T follicular helper cell (primary cell): ENCODE measurements around the gene ALG8.
"Not testable (repeated sequence)": the region's sequence is repeated elsewhere in the genome, so short reads cannot be mapped to it uniquely, and the experiment has no call there.

Source experiments
- DNase-seq: peaks from one replicate; pipeline ENCODE4 v3.0.0-alpha.2; 2020; ENCODE audit warnings: low read depth

ALG8 gene

DNA sequence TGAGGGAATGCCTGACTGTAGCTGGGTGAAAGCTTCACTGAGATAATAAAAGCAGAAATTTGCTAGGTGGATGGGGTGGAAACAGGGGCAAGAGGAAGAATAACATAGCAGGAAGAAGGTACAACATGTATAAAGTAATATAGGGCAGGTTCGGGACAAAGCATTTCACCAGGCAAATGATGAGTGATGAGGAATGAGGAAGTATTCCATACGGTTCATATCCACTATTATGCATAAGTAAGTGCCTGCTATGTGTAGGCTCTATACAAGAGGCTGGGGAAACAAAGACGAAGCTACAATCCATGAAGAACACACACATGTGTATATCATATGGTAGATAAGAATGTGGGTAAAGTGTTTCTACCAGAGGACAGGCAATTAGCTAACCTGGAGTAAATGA is 67.7 kb downstream of the ALG8 start:
- no peak for DNase-seq

- no peak for DNase-seq
Observed at GRCh38 chr11:78070621-78071020, 68.8 kb downstream of the ALG8 start.

DNA sequence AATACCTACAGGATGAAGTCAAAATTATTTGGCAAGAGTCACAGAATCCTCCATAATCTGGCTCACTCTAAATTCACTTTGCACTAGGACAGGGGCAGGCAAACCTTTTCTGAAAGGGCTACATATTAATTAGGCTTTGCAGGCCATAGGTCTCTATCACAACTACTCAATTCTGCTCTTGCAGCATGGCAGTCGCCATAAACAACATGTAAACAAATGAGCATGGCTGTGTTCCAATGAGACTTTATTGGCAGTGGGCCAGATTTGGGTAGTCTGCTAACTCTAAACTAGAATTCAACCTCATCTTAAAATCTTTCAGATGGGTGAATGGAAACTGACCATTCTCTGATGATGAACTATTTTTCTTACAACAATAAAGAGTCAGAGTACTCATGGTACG is 70.0 kb downstream of the ALG8 start:
- DNase-seq, result no peak

- no peak for DNase-seq
Observed at GRCh38 chr11:78067704-78068103, 71.7 kb downstream of the ALG8 start.

DNA sequence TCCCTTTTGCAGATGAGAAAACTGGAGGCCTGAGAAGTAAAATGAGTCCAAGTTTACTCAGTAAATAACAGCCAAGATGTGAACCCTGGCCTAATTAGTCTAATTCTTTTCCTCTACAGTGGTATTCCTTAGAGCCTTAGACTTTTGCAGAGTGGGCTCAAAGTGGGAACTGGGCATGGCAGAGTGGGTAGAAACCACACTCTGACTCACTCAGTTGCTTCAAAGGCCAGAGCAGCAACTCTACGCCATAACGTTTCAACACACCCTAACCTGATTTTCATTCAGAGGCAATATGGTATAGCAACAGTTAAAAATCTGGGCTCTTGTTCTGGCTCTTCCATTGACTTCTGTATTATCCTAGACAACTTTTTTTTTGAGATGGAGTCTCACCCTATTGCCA is 73.0 kb downstream of the ALG8 start:
- DNase-seq, result no peak

- DNase-seq, result no peak
Observed at GRCh38 chr11:78065203-78065602, 74.2 kb downstream of the ALG8 start.

DNA sequence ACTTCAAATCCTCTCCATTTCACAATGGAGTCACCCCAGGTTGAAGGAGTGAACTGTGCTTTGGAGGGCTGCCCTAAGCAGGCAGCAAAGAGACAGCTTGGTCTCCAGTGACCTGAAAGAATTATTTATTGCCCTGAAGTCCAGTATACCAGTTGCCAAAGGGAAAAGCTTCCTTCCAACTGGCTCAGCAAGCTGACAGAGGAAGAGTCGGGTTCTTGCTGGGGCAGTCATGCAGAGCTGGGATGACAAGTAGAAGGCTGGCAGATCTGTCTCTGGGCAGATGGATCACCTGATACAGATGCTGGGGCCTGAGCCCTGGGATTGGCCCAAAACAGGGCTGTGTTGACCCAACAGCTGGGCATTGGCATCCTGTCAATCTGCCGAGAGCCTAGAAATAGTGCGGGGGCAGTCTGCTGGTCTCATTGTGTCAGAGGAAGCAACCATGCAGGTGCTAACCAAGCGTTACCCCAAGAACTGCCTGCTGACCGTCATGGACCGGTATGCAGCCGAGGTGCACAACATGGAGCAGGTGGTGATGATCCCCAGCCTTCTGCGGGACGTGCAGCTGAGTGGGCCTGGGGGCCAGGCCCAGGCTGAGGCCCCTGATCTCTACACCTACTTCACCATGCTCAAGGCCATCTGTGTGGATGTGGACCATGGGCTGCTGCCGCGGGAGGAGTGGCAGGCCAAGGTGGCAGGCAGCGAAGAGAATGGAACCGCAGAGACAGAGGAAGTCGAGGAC is 75.8 kb downstream of the ALG8 start, which contains the start of gene THRSP:
Gene THRSP, plus strand, starts transcription at position 422 of the 742 bp plus-strand sequence. Its CDS starts 21 bp downstream, at position 443.
- DNase-seq, result no peak

GRCh38 chr11:78062671-78063070 is 76.8 kb downstream of the ALG8 start:
- no peak for DNase-seq

DNA sequence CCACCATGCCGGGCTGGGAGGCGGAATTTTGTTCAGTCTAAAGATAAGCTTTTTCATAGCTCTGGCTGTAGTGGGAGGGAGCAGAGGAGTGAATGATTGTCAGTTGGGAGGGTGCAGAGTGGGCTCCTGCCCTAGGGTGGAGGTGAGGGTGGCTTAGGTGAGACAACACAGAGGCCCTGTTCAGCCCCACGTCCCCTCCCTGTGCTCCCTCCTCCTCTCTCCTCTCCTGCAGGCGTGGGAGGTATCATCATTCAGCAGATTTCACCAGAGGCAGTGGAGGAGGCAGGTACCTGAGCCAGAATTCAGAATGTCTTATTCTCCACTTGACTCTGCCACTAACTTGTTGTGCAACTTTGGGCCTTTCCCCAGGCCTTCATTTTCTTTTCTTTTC is 77.5 kb downstream of the ALG8 start:
- DNase-seq, result no peak

DNA sequence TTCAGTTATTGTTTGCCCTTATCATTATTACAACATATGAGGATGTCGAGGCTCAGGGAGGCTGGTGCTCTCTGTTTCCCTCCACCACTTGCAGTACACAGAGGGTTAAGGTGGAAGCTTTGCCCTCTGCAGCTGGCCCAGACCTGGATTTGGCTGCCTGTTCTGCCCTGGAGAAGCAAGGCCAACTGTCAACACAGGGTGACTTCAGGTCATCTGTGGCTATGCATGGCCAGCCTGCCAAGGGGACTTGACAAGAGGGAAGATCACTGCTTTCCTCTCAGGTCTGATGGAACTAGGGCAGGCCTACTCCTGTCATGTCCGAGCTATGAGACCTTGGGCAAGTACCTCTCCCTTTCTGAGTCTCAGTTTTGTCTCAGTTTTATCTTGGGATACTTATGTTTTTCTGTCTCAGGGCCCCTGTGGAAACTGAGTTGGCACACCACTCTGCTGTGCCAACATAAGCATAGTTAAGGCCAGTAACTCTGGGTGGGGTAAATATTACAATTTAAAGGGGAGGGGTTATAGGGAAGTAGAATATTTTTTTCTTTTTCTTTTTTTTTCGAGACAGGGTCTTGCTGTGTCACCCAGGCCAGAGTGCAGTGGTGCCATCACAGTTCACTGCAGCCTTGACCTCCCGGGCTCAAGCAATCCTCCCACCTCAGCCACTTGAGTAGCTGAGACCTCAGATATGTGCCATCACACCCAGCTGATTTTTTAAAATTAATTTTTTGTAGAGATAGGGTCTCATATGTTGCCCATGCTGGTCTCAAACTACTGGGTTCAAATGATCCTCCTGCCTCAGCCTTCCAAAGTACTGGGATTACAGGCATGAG is 78.1 kb downstream of the ALG8 start:
- DNase-seq, result no peak

- DNase-seq, result no peak
Observed at GRCh38 chr11:78060533-78060932, 78.9 kb downstream of the ALG8 start.

DNA sequence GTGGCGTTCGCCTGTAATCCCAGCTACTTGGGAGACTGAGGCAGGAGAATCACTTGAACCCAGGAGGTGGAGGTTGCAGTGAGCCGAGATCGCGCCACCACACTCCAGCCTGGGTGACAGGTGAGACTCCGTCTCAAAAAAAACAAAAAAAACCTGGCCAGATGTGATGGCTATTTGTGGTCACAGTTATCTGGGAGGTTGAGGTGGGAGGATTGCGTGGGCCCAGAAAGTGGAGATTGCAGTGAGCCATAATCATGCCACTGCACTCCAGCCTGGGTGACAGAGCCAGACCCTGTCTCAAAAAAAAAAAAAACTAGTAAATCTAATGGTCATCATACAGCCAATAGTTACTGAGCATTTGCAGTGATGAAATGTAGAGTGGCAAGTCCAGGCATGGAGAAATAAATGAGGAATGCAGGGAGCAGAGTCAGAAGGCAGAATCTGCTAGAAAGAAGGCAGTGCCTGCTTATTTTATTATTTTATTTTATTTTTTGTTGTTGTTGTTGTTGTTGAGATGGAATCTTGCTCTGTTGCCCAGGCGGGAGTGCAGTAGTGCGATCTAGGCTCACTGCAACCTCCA is 79.6 kb downstream of the ALG8 start:
- DNase-seq, result not testable (repeated sequence)

DNA sequence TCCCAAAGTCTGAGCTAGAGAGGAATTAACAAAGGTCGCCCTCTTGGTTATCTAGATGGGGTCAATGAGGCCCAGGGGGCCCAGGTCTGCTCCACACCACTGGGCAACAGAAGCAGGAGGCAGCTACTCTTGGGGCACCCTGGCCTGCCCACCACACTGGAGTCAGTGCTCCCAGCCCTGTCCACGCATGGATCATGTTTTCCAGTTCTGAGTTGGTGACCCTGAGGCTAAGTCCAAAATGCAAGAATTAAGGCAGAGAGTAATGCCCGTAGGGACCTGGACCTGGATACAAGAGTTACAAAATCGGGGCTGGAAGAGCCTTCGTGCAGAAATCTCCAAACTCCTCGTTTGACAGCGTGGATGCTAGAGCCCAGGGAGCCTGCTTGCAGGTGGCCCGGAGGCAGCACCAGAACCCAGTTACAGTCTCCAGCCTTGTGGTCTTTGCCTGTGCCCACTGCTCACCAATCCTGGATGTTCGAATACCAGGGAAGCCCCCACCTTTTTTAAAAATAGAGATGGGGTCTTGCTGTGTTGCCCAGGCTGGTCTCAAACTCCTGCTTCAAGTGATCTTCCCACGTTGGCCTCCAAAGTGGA is 81.9 kb downstream of the ALG8 start:
- no peak for DNase-seq

GRCh38 chr11:78056093-78056492 is 83.3 kb downstream of the ALG8 start:
- DNase-seq, result no peak

DNA sequence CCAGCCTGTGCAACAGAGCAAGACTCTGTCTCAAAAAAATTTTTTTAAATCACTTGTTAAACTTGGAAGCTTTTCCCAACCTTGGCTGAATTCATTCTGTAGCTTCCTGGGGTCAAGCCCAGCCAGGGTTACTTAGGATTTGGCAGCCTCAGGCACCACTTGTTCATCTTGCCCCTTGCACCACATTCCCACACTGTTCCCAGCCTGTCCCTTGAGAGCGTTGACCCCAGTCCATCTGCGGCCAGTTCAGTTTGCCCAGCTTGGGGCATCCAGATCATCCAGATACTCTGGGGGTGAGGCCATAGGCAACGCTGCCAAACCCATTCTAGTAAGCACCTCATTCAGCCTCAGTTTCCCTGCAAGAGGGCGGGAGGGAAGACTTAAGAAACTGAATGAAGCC is 84.5 kb downstream of the ALG8 start:
- no peak for DNase-seq

- DNase-seq, result no peak
Observed at GRCh38 chr11:78050964-78051831, 88.2 kb downstream of the ALG8 start.
